Measurements from ENCODE around the gene PARVB.

PARVB gene

DNA sequence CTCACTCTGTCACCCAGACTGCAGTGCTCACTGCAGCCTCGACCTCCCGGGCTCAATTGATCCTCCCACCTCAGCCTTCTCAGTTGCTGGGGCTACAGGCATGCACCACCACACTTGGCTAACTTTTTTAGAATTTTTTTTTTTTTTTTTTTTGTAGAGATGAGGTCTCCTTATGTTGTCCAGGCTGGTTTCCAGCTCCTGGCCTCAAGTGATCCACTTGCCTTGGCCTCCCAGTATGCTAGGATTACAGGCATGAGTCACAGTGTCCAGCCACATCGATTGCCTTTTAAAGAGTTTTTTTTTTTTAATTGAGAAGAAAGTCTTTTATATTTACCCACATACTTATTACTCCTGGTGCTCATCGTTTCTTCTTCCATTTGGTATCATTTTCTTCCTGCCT lies 186.6 kb downstream of the PARVB start:
- 0 out of 2 replicates have a peak, but pooled peaks cover 2% of the 10 kb centered on the region for H3K9me3 ChIP-seq
- H3K4me3 ChIP-seq, result no peak overlapping the region
- in situ Hi-C loops (cut with MboI; ENCODE audit: low sequenced_read_pairs), result no loop called here
- H3K4me1 ChIP-seq, result no peaks in the 10 kb centered on the region
- no peaks in the 10 kb centered on the region for H3K36me3 ChIP-seq (replicated peaks)
- H3K27me3 ChIP-seq (ENCODE audit: low read depth), result no peaks in the 10 kb centered on the region
- no peak for DNase-seq (ENCODE audit: low spot score in 2 of 2)

DNA sequence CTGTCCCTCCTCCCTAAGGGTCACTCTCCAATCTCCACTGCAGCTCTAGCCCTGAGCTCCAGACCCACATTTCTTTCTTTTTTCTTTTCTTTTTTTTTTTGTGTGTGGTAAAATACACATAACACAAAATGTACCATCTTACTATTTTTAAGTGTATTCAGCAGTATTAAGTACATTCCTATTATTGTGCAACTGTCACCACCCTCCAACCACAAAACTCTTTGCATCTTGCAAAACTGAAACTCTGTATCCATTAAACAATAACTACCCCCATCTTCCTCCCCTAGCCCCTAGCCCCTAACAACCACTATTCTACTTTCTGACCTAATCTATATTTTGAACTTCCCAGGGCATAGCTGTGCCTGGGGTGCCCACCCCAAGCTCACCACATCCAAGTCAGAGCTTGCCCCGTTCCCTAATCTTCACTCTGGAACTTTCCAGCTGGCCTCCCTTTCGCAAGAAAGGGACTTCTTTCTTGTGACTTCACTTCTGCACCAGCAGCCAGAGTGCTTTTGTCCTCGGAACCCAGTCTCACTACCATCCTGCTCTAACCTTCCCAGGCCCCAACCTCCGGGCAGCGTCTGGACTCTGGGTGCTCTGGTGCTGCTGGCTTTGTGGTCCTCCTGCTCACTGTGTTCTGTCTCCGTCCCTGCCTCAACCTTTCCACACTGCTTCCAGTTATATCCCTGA lies 187.3 kb downstream of the PARVB start:
- Histone ChIP-seq H3K4me1 (no peaks in the 10 kb centered on the region), H3K9me3 (0 out of 2 replicates have a peak, but pooled peaks cover 2% of the 10 kb centered on the region), H3K4me3 (no peak overlapping the region), H3K27me3 (ENCODE audit: low read depth) (no peaks in the 10 kb centered on the region), H3K36me3 (replicated peaks) (no peaks in the 10 kb centered on the region)
- no peak for DNase-seq (ENCODE audit: low spot score in 2 of 2)
- in situ Hi-C loops (cut with MboI; ENCODE audit: low sequenced_read_pairs), result no loop called here

GRCh38 chr22:44211946-44212930 lies 188.1 kb downstream of the PARVB start:
- no peak for DNase-seq (ENCODE audit: low spot score in 2 of 2)
- H3K4me3 ChIP-seq, result no peak overlapping the region
- no peaks in the 10 kb centered on the region for H3K36me3 ChIP-seq (replicated peaks)
- 0 out of 2 replicates have a peak, but pooled peaks cover 2% of the 10 kb centered on the region for H3K9me3 ChIP-seq
- H3K4me1 ChIP-seq, result no peaks in the 10 kb centered on the region
- no peaks in the 10 kb centered on the region for H3K27me3 ChIP-seq (ENCODE audit: low read depth)
- in situ Hi-C loops (cut with MboI; ENCODE audit: low sequenced_read_pairs), result no loop called here

DNA sequence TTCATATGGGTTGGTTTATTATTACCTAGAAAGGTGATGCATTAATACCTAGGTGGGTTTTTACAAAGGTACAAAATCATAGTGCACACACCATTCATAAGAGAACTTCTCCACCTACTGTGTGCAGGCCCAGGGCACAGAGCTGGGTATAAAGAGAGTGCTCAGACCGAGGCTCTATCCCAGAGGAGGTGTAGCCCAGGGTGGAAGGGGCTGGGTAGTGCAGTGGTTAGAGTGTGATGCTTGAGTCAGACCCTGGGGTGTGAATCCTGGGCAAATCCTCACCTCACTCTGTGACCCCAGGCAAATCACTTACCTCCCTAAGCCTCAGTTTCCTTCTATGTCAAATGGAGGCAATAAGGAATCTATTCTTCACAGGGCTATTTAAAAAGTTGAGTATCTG lies 188.8 kb downstream of the PARVB start:
- no peaks in the 10 kb centered on the region for H3K27me3 ChIP-seq (ENCODE audit: low read depth)
- H3K36me3 ChIP-seq (replicated peaks), result no peaks in the 10 kb centered on the region
- H3K4me1 ChIP-seq, result no peaks in the 10 kb centered on the region
- in situ Hi-C loops (cut with MboI; ENCODE audit: low sequenced_read_pairs), result no loop called here
- DNase-seq (ENCODE audit: low spot score in 2 of 2), result no peak
- no peak overlapping the region for H3K4me3 ChIP-seq
- 0 out of 2 replicates have a peak, but pooled peaks cover 2% of the 10 kb centered on the region for H3K9me3 ChIP-seq

DNA sequence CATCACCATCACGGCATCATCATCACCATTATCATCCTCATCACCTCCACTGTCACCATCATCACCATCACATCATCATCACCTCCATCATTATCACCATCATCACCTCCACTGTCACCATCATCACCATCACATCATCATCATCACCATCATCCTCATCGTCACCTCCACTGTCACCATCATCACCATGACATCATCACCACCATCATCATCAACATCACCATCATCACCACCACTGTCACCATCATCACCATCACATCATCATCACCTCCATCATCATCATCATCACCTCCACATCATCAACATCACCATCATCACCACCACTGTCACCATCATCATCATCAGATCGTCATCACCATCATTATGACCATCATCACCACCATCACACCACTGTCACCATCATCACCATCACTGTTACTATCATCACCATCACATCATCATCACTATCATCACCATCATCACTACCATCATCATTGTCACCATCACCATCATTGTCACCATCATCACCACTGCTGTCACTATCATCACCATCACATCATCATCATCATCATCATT lies 189.5 kb downstream of the PARVB start:
- Histone ChIP-seq H3K27me3 (ENCODE audit: low read depth) (no peaks in the 10 kb centered on the region), H3K36me3 (replicated peaks) (no peaks in the 10 kb centered on the region), H3K4me1 (no peaks in the 10 kb centered on the region), H3K9me3 (0 out of 2 replicates have a peak, but pooled peaks cover 2% of the 10 kb centered on the region), H3K4me3 (no peak overlapping the region)
- no peak for DNase-seq (ENCODE audit: low spot score in 2 of 2)
- in situ Hi-C loops (cut with MboI; ENCODE audit: low sequenced_read_pairs), result no loop called here

DNA sequence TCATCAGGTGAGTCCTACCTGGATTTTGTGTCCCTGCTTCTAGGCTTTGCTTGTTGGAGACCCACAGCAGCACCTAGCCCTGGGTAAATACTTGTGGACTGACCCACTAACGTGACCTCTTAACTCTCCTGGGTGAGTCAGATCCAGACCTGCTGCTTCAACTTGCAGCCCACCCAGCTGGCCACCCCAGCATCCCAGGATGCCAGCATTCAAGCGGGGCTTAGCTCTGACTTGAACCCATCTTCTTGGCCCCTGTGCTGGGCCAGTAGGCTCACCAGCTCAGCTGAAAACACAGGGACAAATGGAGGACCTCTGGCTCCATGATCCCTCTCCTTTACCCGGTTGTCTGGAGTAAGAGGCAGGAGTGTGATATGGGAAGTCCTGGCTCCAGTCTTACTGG lies 190.1 kb downstream of the PARVB start:
- Histone ChIP-seq H3K9me3 (0 out of 2 replicates have a peak, but pooled peaks cover 2% of the 10 kb centered on the region), H3K36me3 (replicated peaks) (no peaks in the 10 kb centered on the region), H3K4me1 (no peaks in the 10 kb centered on the region), H3K27me3 (ENCODE audit: low read depth) (no peaks in the 10 kb centered on the region), H3K4me3 (no peak overlapping the region)
- in situ Hi-C loops (cut with MboI; ENCODE audit: low sequenced_read_pairs), result no loop called here
- DNase-seq (ENCODE audit: low spot score in 2 of 2), result no peak

DNA sequence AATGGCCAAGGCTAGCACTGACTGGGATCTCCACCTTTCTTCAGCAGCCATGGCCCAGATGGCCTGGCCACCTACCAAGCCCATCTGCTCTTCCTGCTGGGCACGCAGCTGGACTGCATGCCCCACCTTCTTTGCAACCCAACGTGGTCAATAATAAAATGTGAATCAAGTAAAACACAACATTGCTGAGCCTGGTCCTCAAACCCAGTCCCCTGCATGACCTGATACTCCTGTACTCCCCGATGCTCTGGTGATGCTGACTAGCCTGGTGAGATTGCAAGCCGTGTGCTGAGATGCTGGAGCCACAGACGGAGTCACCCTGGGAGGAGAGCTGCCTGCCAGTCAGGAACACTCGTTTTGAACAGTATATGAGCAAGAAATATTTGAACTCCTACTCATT lies 190.7 kb downstream of the PARVB start:
- Histone ChIP-seq H3K4me1 (no peaks in the 10 kb centered on the region), H3K27me3 (ENCODE audit: low read depth) (no peaks in the 10 kb centered on the region), H3K36me3 (replicated peaks) (no peaks in the 10 kb centered on the region), H3K9me3 (0 out of 2 replicates have a peak, but pooled peaks cover 2% of the 10 kb centered on the region), H3K4me3 (no peak overlapping the region)
- in situ Hi-C loops (cut with MboI; ENCODE audit: low sequenced_read_pairs), result no loop called here
- DNase-seq (ENCODE audit: low spot score in 2 of 2), result no peak

DNA sequence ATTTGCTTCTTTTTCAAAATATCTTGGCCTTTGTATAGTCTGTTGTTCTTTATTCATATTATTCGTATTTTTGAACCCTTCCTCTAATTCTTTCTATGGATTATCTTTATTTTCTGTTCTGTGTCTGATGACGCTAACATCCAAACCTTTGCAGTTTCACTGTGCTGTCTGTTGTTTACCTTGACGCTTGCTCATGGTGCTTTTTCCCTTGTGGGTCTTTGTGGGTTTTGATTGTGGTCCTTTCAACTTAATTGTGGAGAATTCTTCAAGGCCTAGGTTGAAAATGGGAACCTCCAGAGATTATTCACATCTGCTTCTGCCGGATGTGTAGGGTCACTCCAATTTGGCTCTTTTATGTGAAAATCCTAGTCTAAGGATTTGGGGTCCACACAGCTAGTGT lies 191.2 kb downstream of the PARVB start:
- Histone ChIP-seq H3K27me3 (ENCODE audit: low read depth) (no peaks in the 10 kb centered on the region), H3K36me3 (replicated peaks) (no peaks in the 10 kb centered on the region), H3K4me1 (no peaks in the 10 kb centered on the region), H3K9me3 (0 out of 2 replicates have a peak, but pooled peaks cover 2% of the 10 kb centered on the region), H3K4me3 (no peak overlapping the region)
- in situ Hi-C loops (cut with MboI; ENCODE audit: low sequenced_read_pairs), result no loop called here
- no peak for DNase-seq (ENCODE audit: low spot score in 2 of 2)

- Histone ChIP-seq H3K4me1 (no peaks in the 10 kb centered on the region), H3K27me3 (ENCODE audit: low read depth) (no peaks in the 10 kb centered on the region), H3K36me3 (replicated peaks) (no peaks in the 10 kb centered on the region), H3K9me3 (0 out of 2 replicates have a peak, but pooled peaks cover 2% of the 10 kb centered on the region), H3K4me3 (no peak overlapping the region)
- DNase-seq (ENCODE audit: low spot score in 2 of 2), result no peak
- in situ Hi-C loops (cut with MboI; ENCODE audit: low sequenced_read_pairs), result no loop called here
Observed at GRCh38 chr22:44217346-44217745, 193.2 kb downstream of the PARVB start.

GRCh38 chr22:44218071-44218470 lies 194.0 kb downstream of the PARVB start:
- Histone ChIP-seq H3K4me3 (no peak overlapping the region), H3K36me3 (replicated peaks) (no peaks in the 10 kb centered on the region), H3K9me3 (0 out of 2 replicates have a peak, but pooled peaks cover 2% of the 10 kb centered on the region), H3K27me3 (ENCODE audit: low read depth) (no peaks in the 10 kb centered on the region), H3K4me1 (no peaks in the 10 kb centered on the region)
- no peak for DNase-seq (ENCODE audit: low spot score in 2 of 2)
- in situ Hi-C loops (cut with MboI; ENCODE audit: low sequenced_read_pairs), result no loop called here

GRCh38 chr22:44219101-44219870 lies 195.2 kb downstream of the PARVB start:
- Histone ChIP-seq H3K4me3 (no peak overlapping the region), H3K9me3 (0 out of 2 replicates have a peak, but pooled peaks cover 2% of the 10 kb centered on the region), H3K4me1 (no peaks in the 10 kb centered on the region), H3K27me3 (ENCODE audit: low read depth) (no peaks in the 10 kb centered on the region), H3K36me3 (replicated peaks) (no peaks in the 10 kb centered on the region)
- in situ Hi-C loops (cut with MboI; ENCODE audit: low sequenced_read_pairs), result no loop called here
- DNase-seq (ENCODE audit: low spot score in 2 of 2), result no peak

- in situ Hi-C loops (cut with MboI; ENCODE audit: low sequenced_read_pairs), result no loop called here
- Histone ChIP-seq H3K4me3 (no peak overlapping the region), H3K4me1 (no peaks in the 10 kb centered on the region), H3K36me3 (replicated peaks) (no peaks in the 10 kb centered on the region), H3K27me3 (ENCODE audit: low read depth) (no peaks in the 10 kb centered on the region), H3K9me3 (no peaks in the 10 kb centered on the region)
- no peak for DNase-seq (ENCODE audit: low spot score in 2 of 2)
Observed at GRCh38 chr22:44220727-44221680, 196.9 kb downstream of the PARVB start.
